ENCODE measurements around the gene CFAP74. TPM values are rescaled to one million over a fixed set of nuclear protein-coding genes. Genes with fewer than 3 reads are reported as not detected.

CFAP74 gene
- total RNA-seq, 4 donors from 2014 or later, result not detected

GRCh38 chr1:1963570-1963969, 40.0 kb downstream of the CFAP74 start:
- H3K27ac ChIP-seq, result no peak overlapping the region
- WGBS, 2 donors, result 78 to 81% methylated on average over 17 of the region's 17 CpGs
- peaks cover 0 to 8% (median 0%) of the 10 kb centered on the region in 4 donors for H3K4me1 ChIP-seq
- TF ChIP-seq POLR2A (IDR thresholded peaks at IDR 0.05) (no peak), CTCF (IDR thresholded peaks at IDR 0.05) (no peak), EP300 (IDR thresholded peaks at IDR 0.05) (no peak)
- no peaks in the 10 kb centered on the region for H3K36me3 ChIP-seq
- no peaks in the 10 kb centered on the region for H3K9me3 ChIP-seq
- DNase-seq (ENCODE audit: low spot score in 2 of 2), result no peak
- H3K4me3 ChIP-seq, result no peak overlapping the region
- H3K27me3 ChIP-seq, result peaks cover 2 to 81% of the 10 kb centered on the region in 2 donors

- Histone ChIP-seq H3K9me3 (no peaks in the 10 kb centered on the region), H3K4me1 (peaks cover 0 to 8% (median 0%) of the 10 kb centered on the region in 4 donors), H3K36me3 (no peaks in the 10 kb centered on the region), H3K27me3 (peaks cover 2 to 85% of the 10 kb centered on the region in 2 donors), H3K27ac (no peak overlapping the region), H3K4me3 (no peak overlapping the region)
- 73 to 79% methylated on average over 2 of the region's 2 CpGs for WGBS, 2 donors
- no peak for DNase-seq (ENCODE audit: low spot score in 2 of 2)
- TF ChIP-seq CTCF (IDR thresholded peaks at IDR 0.05) (no peak), EP300 (IDR thresholded peaks at IDR 0.05) (no peak), POLR2A (IDR thresholded peaks at IDR 0.05) (no peak)
Observed at GRCh38 chr1:1962752-1963151, 40.8 kb downstream of the CFAP74 start.

GRCh38 chr1:1960480-1961196, 42.9 kb downstream of the CFAP74 start:
- Histone ChIP-seq H3K27me3 (peaks cover 0 to 82% of the 10 kb centered on the region in 2 donors), H3K9me3 (no peaks in the 10 kb centered on the region), H3K36me3 (no peaks in the 10 kb centered on the region), H3K4me1 (peaks cover 0 to 8% (median 0%) of the 10 kb centered on the region in 4 donors), H3K4me3 (no peak overlapping the region), H3K27ac (no peak overlapping the region)
- DNase-seq (ENCODE audit: low spot score in 2 of 2), result no peak
- TF ChIP-seq EP300 (IDR thresholded peaks at IDR 0.05) (no peak), CTCF (IDR thresholded peaks at IDR 0.05) (no peak), POLR2A (IDR thresholded peaks at IDR 0.05) (no peak)
- WGBS, 2 donors, result 42 to 43% methylated on average over 17 of the region's 17 CpGs

GRCh38 chr1:1959840-1960479, 43.6 kb downstream of the CFAP74 start:
- Histone ChIP-seq H3K4me3 (no peak overlapping the region), H3K4me1 (peaks cover 0 to 8% (median 0%) of the 10 kb centered on the region in 4 donors), H3K27me3 (peaks cover 0 to 75% of the 10 kb centered on the region in 2 donors), H3K27ac (no peak overlapping the region), H3K36me3 (no peaks in the 10 kb centered on the region), H3K9me3 (no peaks in the 10 kb centered on the region)
- WGBS, 2 donors, result 8 to 9% methylated on average over 20 to 21 of the region's 23 CpGs
- DNase-seq (ENCODE audit: low spot score in 2 of 2), result peak; percentile 48 to 56
- TF ChIP-seq EP300 (IDR thresholded peaks at IDR 0.05) (no peak), CTCF (IDR thresholded peaks at IDR 0.05) (peak; percentile 35 to 74 (median 54)), POLR2A (IDR thresholded peaks at IDR 0.05) (no peak)

GRCh38 chr1:1959459-1959839, 44.1 kb downstream of the CFAP74 start:
- no peaks in the 10 kb centered on the region for H3K9me3 ChIP-seq
- no peak overlapping the region for H3K27ac ChIP-seq
- H3K27me3 ChIP-seq, result peaks cover 0 to 70% of the 10 kb centered on the region in 2 donors
- no peak overlapping the region for H3K4me3 ChIP-seq
- H3K4me1 ChIP-seq, result peaks cover 0 to 8% (median 0%) of the 10 kb centered on the region in 4 donors
- TF ChIP-seq POLR2A (IDR thresholded peaks at IDR 0.05) (no peak), EP300 (IDR thresholded peaks at IDR 0.05) (no peak), CTCF (IDR thresholded peaks at IDR 0.05) (no peak)
- no peak for DNase-seq (ENCODE audit: low spot score in 2 of 2)
- WGBS, 2 donors, result 62 to 83% methylated on average over 5 to 12 of the region's 12 CpGs
- H3K36me3 ChIP-seq, result no peaks in the 10 kb centered on the region

Data from tibial nerve (tissue), 4 donors.